ENCODE data around the gene DNAH9.
"Not testable (repeated sequence)": the region's sequence is repeated elsewhere in the genome, so short reads cannot be mapped to it uniquely, and the experiment has no call there.

DNAH9 gene

DNA sequence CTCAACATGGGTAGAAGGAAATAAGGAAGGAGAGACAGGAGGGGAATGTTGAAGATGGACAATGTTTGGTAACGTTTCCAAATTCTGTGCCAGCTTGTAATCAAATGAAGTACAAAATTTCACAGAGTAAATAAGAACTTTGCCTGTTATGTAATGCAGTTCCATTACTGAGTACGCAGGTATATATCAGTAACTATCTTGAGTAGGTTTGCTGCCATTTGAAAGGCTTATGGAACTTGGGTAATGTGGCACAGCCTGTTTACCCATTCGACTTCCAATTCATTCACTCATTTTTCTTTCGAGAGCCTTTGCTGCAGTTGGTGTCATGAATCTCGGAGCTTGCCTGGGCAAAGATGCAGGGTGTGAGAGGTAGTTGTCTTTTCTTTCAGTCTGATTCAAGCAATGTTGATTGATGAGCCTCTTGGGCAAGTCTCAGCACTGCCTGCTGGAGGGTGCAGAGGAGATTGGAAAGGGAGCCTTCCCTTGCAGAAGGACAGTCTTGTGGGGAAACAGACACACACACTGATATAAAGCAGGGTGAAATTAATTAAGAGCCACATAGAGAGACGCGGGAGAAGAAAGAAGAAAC, 345.6 kb downstream of the DNAH9 start:
- no peak for DNase-seq
- no peaks in the 10 kb centered on the region for H3K4me1 ChIP-seq (ENCODE audit: control insufficient read depth, insufficient read depth, low read length, poor library complexity, severe bottlenecking)
- H3K27me3 ChIP-seq (replicated peaks; ENCODE audit: control insufficient read depth, insufficient read depth, low read length, poor library complexity, severe bottlenecking), result no peaks in the 10 kb centered on the region
- no peaks in the 10 kb centered on the region for H3K36me3 ChIP-seq (ENCODE audit: control insufficient read depth, insufficient read depth, low read length)
- no peaks in the 10 kb centered on the region for H3K9me3 ChIP-seq (ENCODE audit: control insufficient read depth, low read length)
- no peak overlapping the region for H3K27ac ChIP-seq (ENCODE audit: insufficient read depth, low read length, poor library complexity, severe bottlenecking)
- no peak overlapping the region for H3K4me3 ChIP-seq (ENCODE audit: insufficient read depth, low read depth, low read length, poor library complexity, severe bottlenecking)

DNA sequence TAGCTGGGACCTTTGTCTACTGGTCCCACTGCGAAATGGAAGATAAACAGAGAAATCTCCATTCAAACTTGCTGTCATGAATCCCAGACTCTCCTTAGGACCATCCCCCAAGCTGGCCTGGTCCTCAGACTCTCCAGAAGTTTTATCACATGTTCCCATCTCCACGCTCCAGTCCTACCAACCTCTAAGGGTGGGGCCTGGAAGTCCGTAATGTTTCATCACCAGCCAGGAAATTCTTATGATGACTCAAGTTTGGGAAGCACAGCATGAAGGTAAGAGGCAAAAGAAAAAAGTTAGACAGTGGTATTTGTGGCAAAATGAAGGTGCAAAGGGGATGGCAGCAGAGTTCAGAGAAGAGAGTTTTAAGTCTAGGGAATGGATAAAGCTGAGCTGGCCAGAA, 346.3 kb downstream of the DNAH9 start:
- no peak overlapping the region for H3K27ac ChIP-seq (ENCODE audit: insufficient read depth, low read length, poor library complexity, severe bottlenecking)
- DNase-seq, result no peak

DNA sequence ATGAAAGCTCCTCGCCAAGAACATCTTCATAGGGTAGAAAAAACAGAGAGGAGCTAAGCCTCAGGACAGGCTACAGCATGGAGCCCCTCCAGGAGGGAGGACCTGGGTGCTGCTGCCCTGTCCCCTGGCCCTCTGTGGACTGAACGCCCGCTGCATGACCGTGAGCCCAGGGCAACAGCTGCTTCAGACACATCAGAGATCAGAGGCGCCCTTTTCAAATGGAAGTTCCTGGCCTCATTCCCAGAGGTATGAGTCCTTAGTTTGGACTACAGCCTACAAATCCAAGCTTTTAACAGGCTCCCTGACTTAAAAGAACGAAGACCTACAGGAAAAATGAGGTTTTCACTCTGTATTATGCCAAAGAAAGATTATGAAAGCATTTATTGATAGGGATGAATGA, 350.5 kb downstream of the DNAH9 start:
- H3K4me3 ChIP-seq (ENCODE audit: insufficient read depth, low read depth, low read length, poor library complexity, severe bottlenecking), result no peak overlapping the region
- H3K36me3 ChIP-seq (ENCODE audit: control insufficient read depth, insufficient read depth, low read length), result no peaks in the 10 kb centered on the region
- no peaks in the 10 kb centered on the region for H3K4me1 ChIP-seq (ENCODE audit: control insufficient read depth, insufficient read depth, low read length, poor library complexity, severe bottlenecking)
- no peak for DNase-seq
- H3K27me3 ChIP-seq (replicated peaks; ENCODE audit: control insufficient read depth, insufficient read depth, low read length, poor library complexity, severe bottlenecking), result no peaks in the 10 kb centered on the region
- no peak overlapping the region for H3K27ac ChIP-seq (ENCODE audit: insufficient read depth, low read length, poor library complexity, severe bottlenecking)
- H3K9me3 ChIP-seq (ENCODE audit: control insufficient read depth, low read length), result no peaks in the 10 kb centered on the region

More for the DNA sequence above, 346.3 kb downstream of the DNAH9 start:
- Histone ChIP-seq H3K9me3 (ENCODE audit: control insufficient read depth, low read length) (no peaks in the 10 kb centered on the region), H3K4me3 (ENCODE audit: insufficient read depth, low read depth, low read length, poor library complexity, severe bottlenecking) (no peak overlapping the region), H3K4me1 (ENCODE audit: control insufficient read depth, insufficient read depth, low read length, poor library complexity, severe bottlenecking) (no peaks in the 10 kb centered on the region), H3K36me3 (ENCODE audit: control insufficient read depth, insufficient read depth, low read length) (no peaks in the 10 kb centered on the region), H3K27me3 (replicated peaks; ENCODE audit: control insufficient read depth, insufficient read depth, low read length, poor library complexity, severe bottlenecking) (no peaks in the 10 kb centered on the region)

DNA sequence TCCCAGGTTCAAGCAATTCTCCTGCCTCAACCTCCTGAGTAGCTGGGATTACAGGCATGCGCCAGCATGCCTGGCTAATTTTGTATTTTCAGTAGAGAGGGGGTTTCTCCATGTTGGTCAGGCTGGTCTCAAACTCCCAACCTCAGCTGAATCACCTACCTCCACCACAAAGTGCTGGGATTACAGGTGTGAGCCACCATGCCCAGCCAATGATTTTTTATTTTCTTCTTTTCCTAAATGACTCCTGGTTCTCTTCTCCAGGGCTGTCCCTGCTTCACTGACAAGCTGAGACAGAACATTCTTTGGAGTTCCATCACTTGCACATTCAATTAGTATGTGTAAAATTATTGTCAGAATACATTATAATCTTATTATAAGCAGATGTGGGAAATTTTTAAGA, 351.3 kb downstream of the DNAH9 start:
- not testable (repeated sequence) for H3K27ac ChIP-seq (ENCODE audit: insufficient read depth, low read length, poor library complexity, severe bottlenecking); H3K9me3 ChIP-seq (ENCODE audit: control insufficient read depth, low read length); H3K27me3 ChIP-seq (replicated peaks; ENCODE audit: control insufficient read depth, insufficient read depth, low read length, poor library complexity, severe bottlenecking); DNase-seq; H3K4me1 ChIP-seq (ENCODE audit: control insufficient read depth, insufficient read depth, low read length, poor library complexity, severe bottlenecking); H3K36me3 ChIP-seq (ENCODE audit: control insufficient read depth, insufficient read depth, low read length); H3K4me3 ChIP-seq (ENCODE audit: insufficient read depth, low read depth, low read length, poor library complexity, severe bottlenecking)

DNA sequence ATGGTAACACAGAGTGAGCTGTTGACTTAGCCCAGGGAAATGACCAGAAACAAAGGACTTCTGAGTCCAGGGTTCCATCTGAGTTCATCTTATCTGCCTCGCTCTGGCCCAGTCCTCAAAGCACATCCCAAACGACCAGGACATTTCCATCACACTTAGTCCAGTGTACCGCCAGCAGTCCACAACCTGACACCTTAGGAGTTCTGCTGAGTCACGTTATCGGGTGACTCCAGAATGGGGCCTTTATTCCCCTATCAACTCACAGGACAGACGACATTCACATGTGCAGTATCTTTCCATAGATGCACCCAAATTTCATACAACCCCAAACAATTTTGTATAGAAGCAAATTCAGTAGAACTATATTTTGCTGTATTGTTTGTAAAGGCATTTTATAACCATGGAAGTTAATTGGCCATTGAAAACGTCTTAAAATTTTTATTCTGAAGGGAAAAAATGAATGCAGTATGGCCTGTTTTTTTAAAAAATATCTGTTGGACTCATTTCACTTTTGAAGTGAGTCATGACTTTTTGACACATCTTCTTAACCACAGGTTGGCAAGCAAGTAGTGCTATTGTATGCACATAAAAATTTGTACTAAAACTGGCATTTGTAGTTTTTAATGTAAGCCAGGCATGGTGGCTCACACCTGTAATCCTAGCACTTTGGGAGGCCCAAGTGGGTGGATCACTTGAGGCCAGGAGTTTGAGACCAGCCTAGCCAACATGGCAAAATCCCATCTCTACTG, 352.7 kb downstream of the DNAH9 start:
- H3K27ac ChIP-seq (ENCODE audit: insufficient read depth, low read length, poor library complexity, severe bottlenecking), result no peak overlapping the region
- no peaks in the 10 kb centered on the region for H3K4me1 ChIP-seq (ENCODE audit: control insufficient read depth, insufficient read depth, low read length, poor library complexity, severe bottlenecking)
- H3K9me3 ChIP-seq (ENCODE audit: control insufficient read depth, low read length), result no peaks in the 10 kb centered on the region
- H3K27me3 ChIP-seq (replicated peaks; ENCODE audit: control insufficient read depth, insufficient read depth, low read length, poor library complexity, severe bottlenecking), result no peaks in the 10 kb centered on the region
- no peaks in the 10 kb centered on the region for H3K36me3 ChIP-seq (ENCODE audit: control insufficient read depth, insufficient read depth, low read length)
- H3K4me3 ChIP-seq (ENCODE audit: insufficient read depth, low read depth, low read length, poor library complexity, severe bottlenecking), result no peak overlapping the region
- no peak for DNase-seq

DNA sequence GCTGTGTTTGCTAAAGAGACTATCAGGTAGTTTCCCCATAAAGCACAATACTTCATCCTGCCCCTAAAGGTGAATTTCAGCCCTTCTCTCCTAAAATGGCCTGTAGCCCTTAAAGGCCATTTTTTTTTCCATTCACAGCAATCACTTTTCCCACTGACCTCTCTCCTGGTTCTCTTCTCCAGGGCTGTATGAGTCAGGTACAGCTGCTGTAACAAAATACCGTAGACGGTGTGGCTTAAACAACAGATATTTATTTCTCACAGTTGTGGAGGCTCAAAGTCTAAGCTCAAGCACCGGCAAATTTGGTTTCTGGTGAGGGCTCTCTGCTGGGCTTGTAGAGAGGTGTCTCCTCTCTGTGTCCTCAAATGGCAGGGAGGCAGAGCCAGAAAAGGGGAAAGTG, 354.3 kb downstream of the DNAH9 start:
- H3K4me1 ChIP-seq (ENCODE audit: control insufficient read depth, insufficient read depth, low read length, poor library complexity, severe bottlenecking), result no peaks in the 10 kb centered on the region
- no peak overlapping the region for H3K27ac ChIP-seq (ENCODE audit: insufficient read depth, low read length, poor library complexity, severe bottlenecking)
- H3K27me3 ChIP-seq (replicated peaks; ENCODE audit: control insufficient read depth, insufficient read depth, low read length, poor library complexity, severe bottlenecking), result no peaks in the 10 kb centered on the region
- no peak overlapping the region for H3K4me3 ChIP-seq (ENCODE audit: insufficient read depth, low read depth, low read length, poor library complexity, severe bottlenecking)
- no peak for DNase-seq
- no peaks in the 10 kb centered on the region for H3K9me3 ChIP-seq (ENCODE audit: control insufficient read depth, low read length)
- H3K36me3 ChIP-seq (ENCODE audit: control insufficient read depth, insufficient read depth, low read length), result no peaks in the 10 kb centered on the region

DNA sequence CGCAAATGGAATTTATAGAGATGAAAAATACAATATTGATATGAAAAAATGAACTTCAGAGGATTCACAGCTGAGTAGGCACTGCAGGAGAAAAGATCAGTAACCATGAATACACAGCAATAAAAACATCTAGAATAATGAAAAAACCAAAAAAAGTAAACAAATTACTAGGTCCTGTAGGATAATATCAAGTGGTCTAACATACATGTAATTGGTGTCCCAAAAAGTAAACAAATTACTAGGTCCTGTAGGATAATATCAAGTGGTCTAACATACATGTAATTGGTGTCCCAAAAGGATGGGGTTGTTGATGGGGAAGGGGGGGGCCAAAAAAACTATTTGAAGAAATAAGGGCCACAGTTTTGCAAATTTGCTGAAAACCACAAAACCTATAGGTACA, 355.7 kb downstream of the DNAH9 start:
- no peak for DNase-seq
- no peaks in the 10 kb centered on the region for H3K4me1 ChIP-seq (ENCODE audit: control insufficient read depth, insufficient read depth, low read length, poor library complexity, severe bottlenecking)
- no peaks in the 10 kb centered on the region for H3K27me3 ChIP-seq (replicated peaks; ENCODE audit: control insufficient read depth, insufficient read depth, low read length, poor library complexity, severe bottlenecking)
- no peaks in the 10 kb centered on the region for H3K36me3 ChIP-seq (ENCODE audit: control insufficient read depth, insufficient read depth, low read length)
- no peaks in the 10 kb centered on the region for H3K9me3 ChIP-seq (ENCODE audit: control insufficient read depth, low read length)
- H3K4me3 ChIP-seq (ENCODE audit: insufficient read depth, low read depth, low read length, poor library complexity, severe bottlenecking), result no peak overlapping the region
- no peak overlapping the region for H3K27ac ChIP-seq (ENCODE audit: insufficient read depth, low read length, poor library complexity, severe bottlenecking)

DNA sequence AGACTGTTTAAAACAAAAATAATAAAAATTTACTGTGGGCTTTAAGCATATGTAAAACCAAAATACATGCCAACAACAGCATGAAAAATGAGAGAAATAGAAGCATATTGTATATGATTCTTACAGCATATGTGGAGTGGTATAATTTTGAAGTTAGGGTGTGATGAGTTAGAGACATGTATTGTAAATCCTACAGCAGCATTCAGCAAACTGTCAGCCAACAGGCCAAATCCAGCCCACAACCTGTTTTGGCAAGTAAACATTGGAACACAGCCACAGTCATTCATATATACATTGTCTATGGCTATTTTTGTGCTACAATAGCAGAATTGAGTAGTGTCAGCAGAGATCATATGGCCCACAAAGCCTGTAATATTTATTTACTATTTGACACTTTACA, 356.7 kb downstream of the DNAH9 start:
- no peak overlapping the region for H3K27ac ChIP-seq (ENCODE audit: insufficient read depth, low read length, poor library complexity, severe bottlenecking)
- H3K4me1 ChIP-seq (ENCODE audit: control insufficient read depth, insufficient read depth, low read length, poor library complexity, severe bottlenecking), result no peaks in the 10 kb centered on the region
- no peak for DNase-seq
- H3K4me3 ChIP-seq (ENCODE audit: insufficient read depth, low read depth, low read length, poor library complexity, severe bottlenecking), result no peak overlapping the region
- H3K36me3 ChIP-seq (ENCODE audit: control insufficient read depth, insufficient read depth, low read length), result no peaks in the 10 kb centered on the region
- H3K9me3 ChIP-seq (ENCODE audit: control insufficient read depth, low read length), result no peaks in the 10 kb centered on the region
- no peaks in the 10 kb centered on the region for H3K27me3 ChIP-seq (replicated peaks; ENCODE audit: control insufficient read depth, insufficient read depth, low read length, poor library complexity, severe bottlenecking)

DNA sequence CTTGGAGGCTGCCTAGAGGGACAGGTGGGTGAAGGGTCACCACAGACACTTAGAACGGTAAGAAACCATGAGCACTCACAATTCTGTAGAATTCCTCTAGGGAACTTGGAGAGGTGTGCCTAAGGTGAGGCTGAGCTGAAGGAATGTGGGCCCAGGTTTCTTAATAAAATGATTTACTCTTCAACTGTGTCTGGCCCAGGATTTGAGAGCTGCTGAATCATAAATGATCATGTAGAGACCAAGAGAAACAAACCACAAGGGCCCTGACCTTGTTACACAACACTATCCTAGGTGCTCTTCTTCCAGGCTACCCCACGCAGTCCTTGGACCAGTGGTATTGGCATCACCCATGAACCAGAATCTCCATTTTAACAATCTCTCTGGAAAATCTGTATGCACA, 371.3 kb downstream of the DNAH9 start:
- DNase-seq, result no peak
- H3K27me3 ChIP-seq (replicated peaks; ENCODE audit: control insufficient read depth, insufficient read depth, low read length, poor library complexity, severe bottlenecking), result no peaks in the 10 kb centered on the region
- H3K27ac ChIP-seq (ENCODE audit: insufficient read depth, low read length, poor library complexity, severe bottlenecking), result no peak overlapping the region
- H3K4me1 ChIP-seq (ENCODE audit: control insufficient read depth, insufficient read depth, low read length, poor library complexity, severe bottlenecking), result no peaks in the 10 kb centered on the region
- no peak overlapping the region for H3K4me3 ChIP-seq (ENCODE audit: insufficient read depth, low read depth, low read length, poor library complexity, severe bottlenecking)
- H3K36me3 ChIP-seq (ENCODE audit: control insufficient read depth, insufficient read depth, low read length), result no peaks in the 10 kb centered on the region
- H3K9me3 ChIP-seq (ENCODE audit: control insufficient read depth, low read length), result peaks cover 7% of the 10 kb centered on the region

DNA sequence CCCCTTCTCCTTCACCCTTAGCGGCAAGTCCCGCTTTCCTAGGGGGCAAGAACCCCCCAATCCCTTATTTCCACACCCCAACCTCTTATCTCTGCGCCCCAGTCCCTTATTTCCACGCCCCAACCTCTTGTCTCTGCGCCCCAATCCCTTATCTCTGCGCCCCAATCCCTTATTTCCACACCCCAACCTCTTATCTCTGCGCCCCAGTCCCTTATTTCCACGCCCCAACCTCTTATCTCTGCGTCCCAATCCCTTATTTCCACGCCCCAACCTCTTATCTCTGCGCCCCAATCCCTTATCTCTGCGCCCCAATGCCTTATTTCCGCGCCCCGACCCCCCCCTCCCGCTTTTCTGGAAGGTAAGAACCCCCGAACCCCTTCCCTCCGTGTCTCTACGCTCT, 374.5 kb downstream of the DNAH9 start:
- H3K4me3 ChIP-seq (ENCODE audit: insufficient read depth, low read depth, low read length, poor library complexity, severe bottlenecking); H3K9me3 ChIP-seq (ENCODE audit: control insufficient read depth, low read length); DNase-seq; H3K27me3 ChIP-seq (replicated peaks; ENCODE audit: control insufficient read depth, insufficient read depth, low read length, poor library complexity, severe bottlenecking); H3K36me3 ChIP-seq (ENCODE audit: control insufficient read depth, insufficient read depth, low read length); H3K4me1 ChIP-seq (ENCODE audit: control insufficient read depth, insufficient read depth, low read length, poor library complexity, severe bottlenecking); H3K27ac ChIP-seq (ENCODE audit: insufficient read depth, low read length, poor library complexity, severe bottlenecking): not testable (repeated sequence)
